Non-pigmented ciliary epithelial cell (primary cell): Measurements from ENCODE around the gene BTBD17.

ENCODE experiments used
- DNase-seq: peaks from one replicate; pipeline ENCODE4 v3.0.0-alpha.2; 2010; ENCODE audit warnings: low read depth

BTBD17 gene

DNA sequence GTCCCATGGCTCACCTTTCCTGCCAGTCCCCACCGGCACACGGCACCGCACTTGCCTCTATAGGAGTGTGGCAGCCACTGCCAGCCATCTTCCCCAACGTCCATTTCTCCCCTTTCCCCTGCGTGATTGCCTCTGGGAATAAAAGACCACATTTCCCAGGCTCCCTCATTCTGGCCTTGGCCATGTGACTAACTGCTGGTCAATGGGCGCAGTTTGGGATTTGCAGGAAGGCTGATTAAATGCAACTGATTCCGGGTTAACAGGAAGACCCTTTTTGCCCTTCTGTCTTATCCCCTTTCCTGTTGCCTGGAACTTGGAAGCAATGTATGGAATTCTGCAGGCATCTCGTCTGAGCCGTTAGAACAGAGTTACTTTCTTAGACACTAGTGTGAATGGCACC is 3.0 kb downstream of the BTBD17 start:
- DNase-seq = no peak

DNA sequence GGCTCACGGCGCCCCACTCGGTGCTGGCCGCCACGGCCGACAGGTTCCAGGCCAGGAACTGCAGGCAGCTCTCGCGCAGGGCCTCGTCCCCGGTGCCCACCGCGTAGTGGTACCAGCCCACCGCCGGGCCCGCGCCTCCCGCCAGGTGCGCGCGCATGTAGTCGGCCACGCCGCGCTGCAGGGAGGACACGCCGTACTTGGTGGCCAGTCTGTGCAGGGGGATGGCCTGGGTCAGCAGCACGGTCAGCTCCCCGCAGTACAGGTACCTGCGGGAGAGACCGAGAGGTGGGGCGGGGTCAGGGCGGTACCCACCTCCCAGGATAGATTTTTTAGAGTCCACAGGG is 4.2 kb downstream of the BTBD17 start:
- DNase-seq = no peak

DNA sequence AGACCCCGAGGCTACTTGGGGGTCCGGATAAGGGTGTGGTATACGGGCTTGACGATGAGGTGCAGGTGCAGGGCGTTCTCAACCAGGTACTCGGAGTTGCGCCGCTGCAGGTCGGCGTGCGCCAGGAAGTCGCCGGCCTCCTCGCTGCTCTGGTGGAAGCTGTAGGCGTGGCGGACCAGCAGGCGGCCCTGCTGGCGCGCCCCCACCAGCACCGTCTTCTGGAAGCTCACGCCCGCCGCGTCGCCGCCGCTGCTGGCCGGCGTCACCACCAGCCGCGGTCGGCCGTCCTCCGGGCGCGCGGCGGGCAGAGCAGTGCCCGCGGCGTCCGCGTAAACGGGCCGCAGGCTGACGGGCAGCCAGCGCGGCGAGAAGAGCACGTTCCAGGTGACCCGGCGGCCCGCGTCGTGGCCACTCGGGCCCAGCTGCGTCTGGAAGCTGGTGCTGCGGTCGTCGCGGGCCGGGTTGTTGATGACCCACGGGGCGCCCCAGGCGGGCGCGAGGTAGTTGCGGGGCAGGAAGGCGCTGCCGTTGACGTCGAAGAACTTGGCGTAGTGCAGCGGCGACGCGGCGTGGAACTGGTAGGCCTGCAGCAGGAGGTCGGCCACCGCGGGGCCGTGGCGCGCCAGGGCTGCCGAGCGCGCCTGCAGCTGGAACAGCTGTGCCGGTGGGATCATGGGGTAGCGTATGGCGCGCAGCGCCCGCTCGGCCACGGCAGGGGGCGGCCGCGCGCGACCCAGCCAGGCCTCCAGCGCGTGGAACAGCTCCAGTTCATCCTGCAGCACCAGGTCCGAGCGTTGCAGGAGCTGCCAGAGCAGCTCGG is 4.8 kb downstream of the BTBD17 start:
- no peak for DNase-seq

DNA sequence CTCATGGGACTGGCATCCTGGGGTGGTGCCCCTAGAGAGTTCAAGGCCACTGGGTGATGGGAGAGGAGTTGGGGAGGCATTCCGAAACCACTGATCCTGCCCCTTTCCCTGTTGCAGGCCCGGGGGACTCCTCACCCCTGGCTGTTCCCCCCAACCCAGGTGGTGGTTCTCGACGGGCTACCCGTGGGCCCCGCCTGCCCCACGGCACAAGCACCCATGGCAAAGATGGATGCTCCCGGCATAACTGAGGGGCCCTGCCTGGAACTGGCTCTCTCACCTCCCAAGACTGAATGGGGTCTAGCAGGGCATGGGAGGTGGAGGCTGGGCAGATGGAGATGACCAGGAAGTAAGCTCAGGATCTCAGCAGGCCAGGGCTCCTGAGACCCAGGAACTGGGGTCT is 6.6 kb downstream of the BTBD17 start:
- DNase-seq = no peak

DNA sequence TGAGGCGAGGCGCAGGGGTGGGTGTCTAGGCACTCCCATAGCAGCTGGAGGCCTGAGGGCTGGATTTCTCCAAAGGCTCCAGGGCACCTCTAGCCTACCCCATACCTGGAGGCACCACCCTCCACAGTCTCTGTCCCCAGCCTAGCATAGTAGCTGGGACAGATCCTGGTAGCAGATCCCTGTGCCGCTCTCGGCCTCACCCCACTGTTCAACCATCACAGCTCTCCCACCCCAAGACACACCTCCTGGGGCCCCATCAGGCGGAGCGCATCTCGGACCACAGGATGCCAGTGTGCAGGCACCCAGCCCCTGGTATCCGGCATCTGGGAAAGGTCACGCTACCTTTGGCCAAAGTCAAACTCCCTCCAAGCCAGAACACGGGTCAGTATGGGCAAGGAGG is 7.1 kb downstream of the BTBD17 start:
- no peak for DNase-seq

DNA sequence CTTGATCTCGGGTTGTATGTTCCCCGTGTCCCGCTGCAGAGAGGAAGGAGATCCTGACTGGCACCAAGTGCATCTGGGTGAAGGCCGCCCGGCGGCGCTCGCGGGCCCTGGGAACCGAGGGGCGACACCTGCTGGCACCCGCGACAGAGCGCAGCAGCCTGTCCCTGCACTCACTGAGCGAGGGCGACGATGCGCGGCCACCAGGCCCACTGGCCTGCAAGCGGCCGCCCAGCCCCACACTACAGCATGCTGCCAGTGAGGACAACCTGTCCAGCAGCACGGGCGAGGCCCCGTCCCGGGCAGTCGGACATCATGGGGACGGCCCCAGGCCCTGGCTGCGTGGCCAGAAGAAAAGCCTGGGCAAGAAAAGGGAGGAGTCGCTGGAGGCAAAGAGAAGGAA is 7.5 kb downstream of the BTBD17 start:
- no peak for DNase-seq

DNA sequence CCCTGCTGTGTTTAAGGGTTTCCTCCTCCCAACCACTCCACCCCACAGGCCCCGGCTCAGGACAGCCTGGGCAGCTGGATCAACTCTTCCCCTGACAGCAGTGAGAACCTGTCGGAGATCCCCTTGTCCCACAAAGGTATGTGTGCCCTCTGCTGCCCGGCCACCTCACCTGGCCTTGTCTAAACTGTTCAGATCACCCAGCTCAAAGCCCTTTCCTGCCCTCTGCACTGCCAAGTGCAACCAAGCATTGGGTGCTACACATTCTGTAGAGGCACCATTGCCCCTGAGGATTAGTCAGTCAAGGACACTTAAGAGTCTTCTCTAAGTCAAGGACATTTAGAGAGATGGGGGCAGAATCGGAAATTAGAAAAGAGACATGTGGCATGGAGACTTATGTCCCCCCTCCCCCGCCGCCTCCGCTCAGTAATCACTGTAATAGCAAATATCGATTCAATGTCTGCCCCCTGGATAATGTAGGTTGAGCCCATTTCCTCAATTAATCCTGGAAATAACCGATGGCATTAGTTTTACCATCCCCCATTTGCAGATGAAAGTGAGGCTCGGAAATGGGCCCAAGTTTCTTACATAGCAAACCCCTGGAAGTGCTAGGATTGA is 8.1 kb downstream of the BTBD17 start:
- no peak for DNase-seq

DNA sequence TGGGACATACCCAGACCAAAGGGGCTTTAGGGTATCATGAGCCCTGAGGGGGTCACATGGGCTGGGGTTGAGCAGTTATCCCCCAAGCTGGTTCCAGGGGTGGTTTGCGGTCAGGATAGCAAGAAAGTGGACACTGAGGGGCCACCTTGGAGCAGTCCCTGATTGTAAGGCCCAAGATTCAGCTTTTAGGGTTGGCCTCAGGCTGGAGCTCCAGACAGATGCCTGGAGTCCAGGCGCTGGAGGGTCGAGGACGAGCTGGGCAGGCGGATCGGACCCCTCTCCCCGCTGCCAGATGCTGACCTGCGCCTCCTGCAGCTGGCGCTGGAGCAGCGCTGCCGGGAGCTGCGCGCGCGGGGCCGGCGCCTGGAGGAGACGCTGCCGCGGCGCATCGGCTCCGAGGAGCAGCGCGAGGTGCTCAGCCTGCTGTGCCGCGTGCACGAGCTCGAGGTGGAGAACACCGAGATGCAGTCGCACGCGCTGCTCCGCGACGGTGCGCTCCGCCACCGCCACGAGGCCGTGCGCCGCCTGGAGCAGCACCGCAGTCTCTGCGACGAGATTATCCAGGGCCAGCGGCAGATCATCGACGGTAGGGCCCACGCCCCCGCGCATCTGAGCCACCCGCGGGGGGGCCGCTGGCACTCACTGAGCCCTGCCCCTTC is 10.0 kb downstream of the BTBD17 start:
- DNase-seq = no peak

DNA sequence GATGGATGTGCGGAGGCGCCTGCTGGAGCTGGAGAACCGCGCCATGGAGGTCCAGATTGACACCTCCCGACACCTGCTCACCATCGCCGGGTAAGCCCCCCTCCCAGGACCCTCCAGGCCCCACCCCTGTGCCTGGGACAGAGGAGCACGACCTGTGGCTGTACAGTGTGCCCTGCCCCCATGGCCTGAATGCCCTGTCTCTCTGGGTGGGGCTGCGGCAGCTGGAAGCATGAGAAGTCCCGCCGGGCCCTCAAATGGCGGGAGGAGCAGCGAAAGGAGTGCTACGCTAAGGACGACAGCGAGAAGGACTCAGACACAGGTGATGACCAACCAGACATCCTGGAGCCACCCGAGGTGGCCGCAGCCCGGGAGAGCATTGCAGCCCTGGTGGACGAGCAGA is 11.2 kb downstream of the BTBD17 start:
- DNase-seq = no peak

DNA sequence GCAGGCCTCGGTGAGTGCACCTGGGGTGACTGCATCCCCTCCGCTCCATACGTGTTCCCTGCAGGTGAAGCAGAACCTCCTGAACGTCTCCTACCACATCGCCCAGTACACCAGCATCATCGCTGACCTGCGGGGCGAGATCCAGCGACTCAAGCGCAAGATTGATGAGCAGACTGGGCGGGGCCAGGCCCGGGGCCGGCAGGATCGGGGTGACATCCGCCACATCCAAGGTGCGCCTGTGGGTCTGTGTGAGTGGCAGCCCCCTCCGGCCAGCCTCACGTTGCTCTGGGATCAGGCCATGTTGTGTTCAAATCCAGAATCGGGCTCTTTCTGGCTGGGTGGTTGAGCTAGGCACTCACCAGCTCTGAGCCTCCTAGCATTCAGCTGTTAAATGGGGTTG is 12.5 kb downstream of the BTBD17 start:
- no peak for DNase-seq

DNA sequence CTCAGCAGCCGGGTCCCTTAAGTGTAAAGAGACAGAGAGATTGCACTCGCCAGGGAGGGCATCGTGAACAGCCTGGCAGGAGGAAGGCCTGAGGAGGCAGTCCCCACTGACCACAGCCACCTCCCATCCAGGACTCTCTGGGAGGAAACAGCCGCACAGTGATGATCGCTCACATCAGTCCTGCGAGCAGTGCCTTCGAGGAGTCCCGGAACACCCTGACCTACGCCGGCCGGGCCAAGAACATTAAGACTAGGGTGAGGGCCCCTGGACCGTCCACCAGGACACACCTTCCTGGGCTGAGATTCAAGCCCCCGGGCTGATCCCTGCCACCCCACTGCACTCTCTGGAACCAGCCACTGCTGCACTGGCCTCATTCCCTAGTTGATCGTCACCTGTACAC is 14.0 kb downstream of the BTBD17 start:
- DNase-seq = no peak

DNA sequence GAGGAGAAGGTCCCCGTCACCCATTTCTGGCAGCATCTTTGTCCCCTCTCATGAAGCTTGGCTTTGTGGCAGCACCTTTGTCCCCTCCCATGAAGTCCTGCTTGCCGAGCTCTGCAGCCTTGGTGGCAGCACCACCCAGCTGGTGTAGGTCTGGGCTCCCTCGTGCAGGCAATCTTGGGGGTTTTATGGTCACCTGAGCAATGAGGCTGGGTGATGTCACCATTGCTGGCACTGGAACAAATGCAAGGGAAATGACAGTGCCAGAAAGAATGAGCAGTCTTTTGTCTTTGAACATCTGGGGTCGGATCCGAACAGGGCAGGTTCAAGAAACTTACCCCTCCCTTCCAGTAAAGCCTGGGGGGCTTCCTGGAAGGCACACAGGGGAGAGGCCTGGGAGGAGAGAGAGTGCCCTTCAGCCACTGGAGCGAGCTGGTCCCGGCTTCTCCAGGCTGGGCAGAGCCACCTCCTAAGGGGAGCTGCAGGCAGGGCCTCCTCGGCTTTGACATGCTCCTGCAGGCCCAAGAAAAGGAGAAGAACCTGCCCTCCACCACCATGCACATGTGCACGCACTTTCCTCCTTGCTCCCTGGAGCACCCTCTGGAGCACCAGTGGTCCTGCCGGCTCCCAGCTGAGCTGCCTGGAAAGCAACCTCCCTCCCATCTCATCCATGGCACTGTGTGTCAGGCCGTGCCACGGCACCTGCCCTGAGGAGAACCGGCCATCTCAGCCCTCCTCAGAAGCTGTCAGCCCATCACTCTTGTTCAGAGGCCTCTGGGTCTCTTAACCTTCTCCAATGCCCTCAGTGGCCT is 16.0 kb downstream of the BTBD17 start:
- no peak for DNase-seq

DNA sequence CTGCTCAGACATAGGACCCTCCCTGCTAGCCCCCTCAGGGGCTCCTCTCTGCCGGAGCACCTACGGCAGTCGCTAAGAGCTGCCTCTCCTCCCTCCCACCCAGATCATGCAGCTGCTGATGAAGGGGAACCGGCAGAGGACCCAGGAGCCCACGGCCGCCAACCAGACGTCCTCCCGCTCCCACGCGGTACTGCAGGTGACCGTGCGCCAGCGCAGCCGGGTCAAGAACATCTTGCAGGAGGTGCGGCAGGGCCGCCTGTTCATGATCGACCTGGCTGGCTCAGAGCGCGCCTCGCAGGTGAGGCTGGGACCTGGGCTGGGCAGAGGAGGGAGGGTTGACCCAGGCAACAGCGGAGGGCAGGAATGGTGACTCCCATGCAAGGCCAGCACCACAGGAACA is 17.0 kb downstream of the BTBD17 start:
- DNase-seq = no peak

DNA sequence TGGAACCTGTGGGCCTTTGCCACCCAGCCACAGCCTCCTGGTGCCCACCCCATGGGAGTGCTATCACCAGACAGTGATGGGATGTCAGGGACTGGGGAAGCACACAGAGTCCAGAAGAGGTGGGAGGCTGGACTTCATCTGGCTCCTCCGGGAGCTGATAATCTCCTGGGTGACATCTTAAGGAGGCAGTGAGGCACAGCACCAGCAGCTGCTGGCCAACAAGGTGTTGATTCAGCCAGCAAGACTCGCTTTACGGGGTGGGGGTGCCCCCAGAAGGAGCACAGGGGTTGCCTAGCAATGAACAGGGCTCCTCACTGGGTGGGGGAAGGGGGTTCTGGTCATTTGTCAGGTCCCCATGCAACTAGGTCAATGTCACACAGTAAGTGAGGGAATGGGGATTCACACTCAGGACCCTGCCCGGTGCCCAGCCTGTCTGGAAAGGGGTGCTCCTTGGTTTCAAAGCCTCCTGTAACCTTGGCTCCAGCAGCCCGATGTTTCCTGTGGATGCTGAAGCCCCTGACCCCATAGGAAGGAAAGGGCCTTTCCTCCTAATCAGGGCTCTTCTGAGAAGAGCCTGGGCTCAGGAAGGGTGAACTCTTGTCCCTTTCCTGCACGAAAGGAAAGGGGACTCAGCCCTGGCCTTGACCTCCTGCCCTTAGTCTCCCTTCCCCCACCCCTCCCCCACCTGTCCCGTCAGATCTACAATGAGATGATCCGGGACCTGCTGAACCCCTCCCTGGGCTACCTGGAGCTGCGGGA is 18.0 kb downstream of the BTBD17 start:
- DNase-seq = no peak

DNA sequence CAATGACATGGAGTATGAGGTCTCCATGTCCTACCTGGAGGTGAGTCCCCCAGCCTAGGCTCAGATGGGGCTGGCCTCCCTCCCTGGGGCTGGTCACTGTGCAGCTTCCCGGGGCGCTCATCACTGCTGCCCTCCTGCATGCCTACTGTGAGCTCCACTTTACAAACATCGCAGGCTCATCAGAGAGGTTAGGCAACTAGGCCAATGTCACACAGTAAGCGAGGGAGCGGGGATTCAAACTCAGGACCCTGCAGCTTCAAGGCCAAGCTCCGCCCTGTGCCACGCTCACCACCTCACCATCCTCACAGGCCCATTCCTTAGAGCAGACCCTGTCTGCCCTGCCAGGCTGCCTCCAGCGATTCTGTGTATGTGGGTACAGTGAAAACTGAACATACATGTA is 18.5 kb downstream of the BTBD17 start:
- DNase-seq = no peak

DNA sequence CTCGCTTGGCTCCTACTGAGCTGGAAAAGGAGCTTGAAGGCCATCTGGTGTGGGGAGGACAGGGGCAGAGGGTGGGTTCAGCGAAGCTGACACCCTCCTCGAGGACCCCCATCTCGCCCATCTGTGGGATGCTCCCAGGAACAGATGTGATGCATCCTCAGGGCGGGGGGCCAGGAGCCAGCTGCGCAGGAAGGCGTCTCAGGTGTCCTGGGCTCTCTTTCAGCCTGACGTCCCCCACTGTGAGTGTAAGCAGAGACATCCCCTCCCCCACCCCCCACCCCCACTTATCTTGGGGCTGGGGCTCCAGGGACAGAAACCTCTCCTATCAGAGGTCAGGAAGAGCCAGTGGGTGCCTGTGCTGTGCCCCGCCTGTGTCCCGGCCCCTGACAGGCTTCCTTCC is 19.4 kb downstream of the BTBD17 start:
- no peak for DNase-seq

DNA sequence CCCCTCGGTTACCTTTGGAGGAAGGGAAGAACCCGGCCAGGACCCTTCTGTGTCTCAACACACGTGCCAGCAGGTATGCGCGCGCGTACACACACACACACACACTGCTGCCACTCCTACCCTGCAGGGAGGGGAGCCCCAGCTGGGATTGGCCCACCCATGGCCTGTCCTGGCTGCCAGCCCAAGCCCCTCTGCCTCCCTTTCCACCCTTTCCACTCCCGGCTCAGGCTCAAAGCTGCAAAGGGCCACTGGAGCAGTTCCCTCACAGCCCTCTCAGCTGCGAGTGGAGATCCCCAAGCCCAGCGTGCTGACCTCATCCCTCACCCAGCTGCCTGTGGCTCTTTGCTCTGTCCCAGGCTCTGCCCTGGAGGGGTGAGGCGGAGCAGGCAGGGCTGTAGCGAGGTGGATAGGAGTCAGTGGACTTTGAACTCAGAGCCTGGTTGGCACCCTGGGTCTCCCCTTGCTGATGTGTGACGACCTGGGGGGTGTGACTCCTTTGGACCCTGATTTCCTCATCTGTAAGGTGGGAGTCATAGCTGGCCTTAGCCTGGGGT is 21.1 kb downstream of the BTBD17 start:
- no peak for DNase-seq

DNA sequence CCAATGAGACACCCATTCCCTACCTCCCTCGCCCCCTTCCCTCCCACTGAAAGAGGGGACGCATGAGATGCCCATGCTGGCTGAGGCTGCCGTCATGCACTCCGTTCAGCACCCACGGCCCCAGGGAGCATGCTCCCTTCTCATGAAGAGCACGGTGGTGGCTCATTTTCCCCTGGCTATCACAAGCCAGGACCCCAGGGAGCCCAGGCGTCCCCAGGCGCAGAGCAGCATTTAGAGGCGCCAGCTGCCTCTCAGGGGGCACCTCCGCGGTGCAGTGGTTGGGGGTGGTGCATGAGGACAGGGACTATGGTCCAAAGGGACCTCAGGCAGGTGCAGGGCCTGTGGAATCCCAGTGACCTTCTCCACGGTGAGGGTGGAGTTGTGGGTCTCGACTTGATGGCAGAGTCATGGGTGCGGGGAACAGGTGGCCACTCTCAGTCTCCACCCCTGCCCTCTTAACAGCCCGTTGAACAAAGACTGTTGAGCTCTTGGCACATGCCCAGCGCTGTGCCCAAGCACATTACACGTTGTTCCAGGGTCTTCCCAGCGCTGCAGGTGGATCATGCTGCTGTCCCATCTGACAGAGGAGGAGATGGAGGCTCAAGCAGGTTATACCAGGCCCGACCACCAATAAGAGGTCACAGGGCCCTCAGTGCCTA is 22.0 kb downstream of the BTBD17 start:
- DNase-seq = no peak

DNA sequence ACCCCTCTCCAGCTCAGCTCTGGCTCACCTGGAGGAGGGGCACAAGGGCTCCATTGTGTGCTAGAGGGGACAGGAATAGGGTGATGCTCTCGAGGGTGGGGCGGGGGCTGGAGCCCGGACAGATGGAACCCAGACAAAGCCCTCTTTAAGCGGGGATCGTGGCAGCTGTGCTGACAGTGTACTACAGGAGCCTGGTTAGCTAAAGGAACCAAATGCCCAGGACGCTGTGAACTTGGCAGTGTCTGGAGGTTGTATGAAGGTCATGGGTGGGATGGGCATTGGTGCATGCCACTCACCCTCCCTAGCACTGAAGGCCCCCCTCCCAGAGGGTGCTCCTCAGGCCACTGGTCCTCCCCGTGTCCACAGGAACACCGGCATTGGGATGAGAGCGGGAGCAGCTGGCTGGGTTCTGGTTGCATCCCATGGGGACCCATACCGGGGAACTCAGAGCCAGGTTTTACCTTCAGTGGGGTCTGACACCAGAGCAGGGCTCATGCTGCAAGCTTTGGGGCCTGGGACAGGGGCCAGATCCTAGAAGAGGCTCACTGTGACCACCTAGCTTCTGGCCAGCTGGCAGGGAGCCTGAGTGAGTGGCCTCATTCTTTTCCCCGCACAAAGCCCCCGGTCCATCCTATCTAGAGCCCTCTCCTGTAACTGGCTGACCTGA is 23.7 kb downstream of the BTBD17 start:
- no peak for DNase-seq

DNA sequence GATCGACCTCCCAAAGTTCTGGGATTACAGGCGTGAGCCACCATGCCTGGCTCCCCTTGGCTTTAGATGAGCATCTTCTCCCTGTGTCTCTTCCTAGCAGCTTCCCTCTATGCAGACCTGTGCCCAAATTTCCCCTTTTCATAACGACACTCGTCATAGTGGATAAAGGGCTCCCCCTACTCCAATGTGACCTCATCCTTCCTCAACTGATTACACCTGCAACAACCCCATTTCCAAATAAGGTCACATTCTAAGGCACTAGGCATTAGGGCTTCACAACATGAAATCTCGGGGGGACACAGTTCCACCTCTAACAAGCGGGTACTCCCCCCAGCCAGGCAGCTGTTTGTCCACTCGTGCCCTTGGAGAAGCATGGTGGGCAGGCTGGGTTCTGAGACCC is 25.4 kb downstream of the BTBD17 start:
- DNase-seq = no peak
